GM10847 (cell line): ENCODE data around the gene NT5DC1.

Experiments used
- POLR2A ChIP-seq: IDR thresholded peaks from 2 replicates; pipeline ENCODE4 v1.6.1; 2011; ENCODE audit not compliant: insufficient read length; ENCODE audit errors: extremely low read depth

Gene NT5DC1

GRCh38 chr6:116282698-116283097 lies 182.0 kb downstream of the NT5DC1 start:
- TF ChIP-seq POLR2A: no peak

- no peak for TF ChIP-seq POLR2A
Observed at GRCh38 chr6:116283191-116283590, 182.5 kb downstream of the NT5DC1 start.

- no peak for TF ChIP-seq POLR2A
Observed at GRCh38 chr6:116286773-116287358, 186.2 kb downstream of the NT5DC1 start.

GRCh38 chr6:116287689-116288282 lies 187.1 kb downstream of the NT5DC1 start:
- TF ChIP-seq POLR2A: no peak

- no peak for TF ChIP-seq POLR2A
Observed at GRCh38 chr6:116289876-116290275, 189.2 kb downstream of the NT5DC1 start.

GRCh38 chr6:116290799-116291198 lies 190.1 kb downstream of the NT5DC1 start:
- TF ChIP-seq POLR2A: no peak

GRCh38 chr6:116291701-116292396 lies 191.2 kb downstream of the NT5DC1 start:
- TF ChIP-seq POLR2A: no peak

- no peak for TF ChIP-seq POLR2A
Observed at GRCh38 chr6:116292553-116292952, 191.9 kb downstream of the NT5DC1 start.

- no peak for TF ChIP-seq POLR2A
Observed at GRCh38 chr6:116298273-116298672, 197.6 kb downstream of the NT5DC1 start.

GRCh38 chr6:116298973-116299372 lies 198.3 kb downstream of the NT5DC1 start:
- TF ChIP-seq POLR2A: no peak
